ENCODE results near the gene VHLL. TPM values are rescaled to one million over a fixed set of nuclear protein-coding genes. Genes with fewer than 3 reads are reported as not detected.
A peak's percentile ranks its signal among the peaks of the same experiment; 100 is the strongest.

The VHLL gene
- total RNA-seq, 3 donors from 2014 or later, result not detected

- peak overlapping the region; percentile 6 for H3K4me3 ChIP-seq
- ATAC-seq, result peak; percentile 95
- TF ChIP-seq CTCF (IDR thresholded peaks at IDR 0.05), result no peak
- no peaks in the 10 kb centered on the region for H3K9me3 ChIP-seq
- no peaks in the 10 kb centered on the region for H3K4me1 ChIP-seq (ENCODE audit: low read depth)
- intact Hi-C loops (cut with DNase I, micrococcal nuclease), result no loop called here
- DNase-seq, result peak; percentile 92 to 93 (median 92)
- no peaks in the 10 kb centered on the region for H3K36me3 ChIP-seq (ENCODE audit: low read depth)
Measured at GRCh38 chr1:156291226-156292061, 7.7 kb downstream of the VHLL start.

- TF ChIP-seq CTCF (IDR thresholded peaks at IDR 0.05), result no peak
- no peaks in the 10 kb centered on the region for H3K9me3 ChIP-seq
- intact Hi-C loops (cut with DNase I, micrococcal nuclease), result no loop called here
- DNase-seq, result no peak
- no peaks in the 10 kb centered on the region for H3K36me3 ChIP-seq (ENCODE audit: low read depth)
- no peak overlapping the region for H3K4me3 ChIP-seq
- no peaks in the 10 kb centered on the region for H3K4me1 ChIP-seq (ENCODE audit: low read depth)
- no peak for ATAC-seq
Measured at GRCh38 chr1:156289857-156290256, 9.2 kb downstream of the VHLL start.

- intact Hi-C loops (cut with DNase I, micrococcal nuclease), result no loop called here
- TF ChIP-seq CTCF (IDR thresholded peaks at IDR 0.05), result no peak
- Histone ChIP-seq H3K4me1 (ENCODE audit: low read depth) (peaks cover 18% of the 10 kb centered on the region), H3K9me3 (no peaks in the 10 kb centered on the region), H3K36me3 (ENCODE audit: low read depth) (no peaks in the 10 kb centered on the region), H3K4me3 (no peak overlapping the region)
- no peak for ATAC-seq
- DNase-seq, result no peak
Measured at GRCh38 chr1:156286061-156286460, 13.0 kb downstream of the VHLL start.

- Histone ChIP-seq H3K36me3 (ENCODE audit: low read depth) (no peaks in the 10 kb centered on the region), H3K9me3 (no peaks in the 10 kb centered on the region), H3K4me3 (no peak overlapping the region), H3K4me1 (ENCODE audit: low read depth) (peaks cover 21% of the 10 kb centered on the region)
- intact Hi-C loops (cut with DNase I, micrococcal nuclease), result no loop called here
- no peak for TF ChIP-seq CTCF (IDR thresholded peaks at IDR 0.05)
- ATAC-seq, result no peak
- no peak for DNase-seq
Measured at GRCh38 chr1:156285437-156285836, 13.7 kb downstream of the VHLL start.

GRCh38 chr1:156284757-156285156, 14.3 kb downstream of the VHLL start:
- ATAC-seq (no peak), DNase-seq (no peak)
- Histone ChIP-seq H3K9me3 (no peaks in the 10 kb centered on the region), H3K4me1 (ENCODE audit: low read depth) (peaks cover 21% of the 10 kb centered on the region), H3K4me3 (no peak overlapping the region), H3K36me3 (ENCODE audit: low read depth) (no peaks in the 10 kb centered on the region)
- intact Hi-C loops (cut with DNase I, micrococcal nuclease), result no loop called here
- TF ChIP-seq CTCF (IDR thresholded peaks at IDR 0.05), result no peak

Data from mucosa of descending colon (tissue), 3 donors.